Activated CD4-positive, CD25-positive, alpha-beta regulatory T cell treated with anti-CD3 and anti-CD28 coated beads, Interleukin-2, amount 50 U/mL, for 72 hours (primary cell): ENCODE measurements around the gene PLA2G4D.

ENCODE experiments used
- DNase-seq: peaks from one replicate; pipeline ENCODE4 v3.0.0; 2021

PLA2G4D gene, protein sequence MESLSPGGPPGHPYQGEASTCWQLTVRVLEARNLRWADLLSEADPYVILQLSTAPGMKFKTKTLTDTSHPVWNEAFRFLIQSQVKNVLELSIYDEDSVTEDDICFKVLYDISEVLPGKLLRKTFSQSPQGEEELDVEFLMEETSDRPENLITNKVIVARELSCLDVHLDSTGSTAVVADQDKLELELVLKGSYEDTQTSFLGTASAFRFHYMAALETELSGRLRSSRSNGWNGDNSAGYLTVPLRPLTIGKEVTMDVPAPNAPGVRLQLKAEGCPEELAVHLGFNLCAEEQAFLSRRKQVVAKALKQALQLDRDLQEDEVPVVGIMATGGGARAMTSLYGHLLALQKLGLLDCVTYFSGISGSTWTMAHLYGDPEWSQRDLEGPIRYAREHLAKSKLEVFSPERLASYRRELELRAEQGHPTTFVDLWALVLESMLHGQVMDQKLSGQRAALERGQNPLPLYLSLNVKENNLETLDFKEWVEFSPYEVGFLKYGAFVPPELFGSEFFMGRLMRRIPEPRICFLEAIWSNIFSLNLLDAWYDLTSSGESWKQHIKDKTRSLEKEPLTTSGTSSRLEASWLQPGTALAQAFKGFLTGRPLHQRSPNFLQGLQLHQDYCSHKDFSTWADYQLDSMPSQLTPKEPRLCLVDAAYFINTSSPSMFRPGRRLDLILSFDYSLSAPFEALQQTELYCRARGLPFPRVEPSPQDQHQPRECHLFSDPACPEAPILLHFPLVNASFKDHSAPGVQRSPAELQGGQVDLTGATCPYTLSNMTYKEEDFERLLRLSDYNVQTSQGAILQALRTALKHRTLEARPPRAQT

GRCh38 chr15:42094512-42094963, at the start of gene PLA2G4D:
TSS of gene PLA2G4D (minus strand) at chr15:42094562. CDS start at chr15:42094459, 103 bp downstream.
- DNase-seq, result no peak

DNA sequence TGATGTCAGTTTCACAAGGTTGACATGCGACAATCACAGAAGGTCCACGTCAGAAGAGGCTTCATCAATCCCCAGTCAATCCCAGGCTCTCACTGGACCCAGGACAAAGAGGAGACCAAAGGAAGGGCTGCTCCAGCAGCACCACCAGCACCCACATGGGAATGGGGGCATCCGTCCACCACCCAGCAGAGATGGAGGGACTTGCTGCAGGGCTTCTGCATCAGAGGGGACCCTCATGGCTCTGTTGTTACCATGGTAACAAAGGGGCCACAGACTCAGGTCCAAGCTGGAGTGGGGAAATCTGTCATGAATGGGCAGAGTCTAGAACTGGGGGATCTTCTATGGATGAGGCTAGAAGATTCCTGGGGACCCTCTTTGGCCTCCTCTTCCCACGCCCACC, 49.0 kb upstream of the PLA2G4D start:
- no peak for DNase-seq

DNA sequence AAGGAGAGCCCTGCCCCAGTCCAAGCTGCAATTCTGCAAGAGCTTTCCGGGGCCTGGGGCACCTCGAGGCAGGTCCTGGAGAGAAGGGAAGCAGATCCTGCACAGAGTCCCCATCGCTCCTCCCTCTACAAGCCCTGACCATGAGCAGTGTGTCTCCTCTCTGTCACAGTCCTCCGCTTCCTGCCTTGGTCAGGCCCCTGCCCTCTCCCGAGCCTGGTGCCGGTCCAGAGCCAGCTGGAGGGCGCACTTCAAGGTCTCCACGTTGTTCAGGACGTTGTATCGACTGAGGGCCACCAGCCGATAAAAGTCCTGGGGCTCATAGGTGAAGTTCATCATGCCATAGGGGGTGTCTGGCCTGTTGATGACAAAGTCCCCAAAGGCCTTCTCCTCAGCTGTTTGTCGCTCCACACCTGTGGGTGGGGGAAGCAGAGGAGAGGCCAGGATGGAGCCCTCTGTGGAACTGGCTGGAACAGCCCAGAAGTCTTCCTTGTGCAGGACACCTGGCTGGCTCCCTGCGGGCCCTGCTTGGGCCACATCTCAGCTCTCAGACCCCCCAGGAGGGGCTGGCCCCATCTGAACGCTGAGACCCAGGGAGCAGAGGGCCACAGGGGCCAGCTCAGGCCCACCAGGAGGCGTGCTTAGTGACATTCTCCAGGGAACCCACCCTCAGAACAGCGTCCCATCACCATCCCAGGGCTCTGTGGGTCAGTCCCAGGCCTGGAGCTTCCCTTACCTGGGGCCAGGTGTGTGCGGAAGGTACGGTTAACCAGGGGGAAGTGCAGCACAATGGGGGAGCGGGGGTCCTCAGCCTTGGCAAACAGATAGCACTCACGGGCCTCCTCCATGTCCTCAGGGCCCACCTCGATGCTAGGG, 47.7 kb upstream of the PLA2G4D start:
- DNase-seq, result no peak

GRCh38 chr15:42141246-42141645, 46.9 kb upstream of the PLA2G4D start:
- peak; percentile 22 for DNase-seq

GRCh38 chr15:42140383-42141070, 46.2 kb upstream of the PLA2G4D start:
- peak; percentile 15 for DNase-seq

- peak; percentile 7 for DNase-seq
Observed at GRCh38 chr15:42139596-42139995, 45.2 kb upstream of the PLA2G4D start.

- DNase-seq, result peak; percentile 24
Observed at GRCh38 chr15:42138968-42139386, 44.6 kb upstream of the PLA2G4D start.

GRCh38 chr15:42138411-42138810, 44.0 kb upstream of the PLA2G4D start:
- DNase-seq, result peak; percentile 13

DNA sequence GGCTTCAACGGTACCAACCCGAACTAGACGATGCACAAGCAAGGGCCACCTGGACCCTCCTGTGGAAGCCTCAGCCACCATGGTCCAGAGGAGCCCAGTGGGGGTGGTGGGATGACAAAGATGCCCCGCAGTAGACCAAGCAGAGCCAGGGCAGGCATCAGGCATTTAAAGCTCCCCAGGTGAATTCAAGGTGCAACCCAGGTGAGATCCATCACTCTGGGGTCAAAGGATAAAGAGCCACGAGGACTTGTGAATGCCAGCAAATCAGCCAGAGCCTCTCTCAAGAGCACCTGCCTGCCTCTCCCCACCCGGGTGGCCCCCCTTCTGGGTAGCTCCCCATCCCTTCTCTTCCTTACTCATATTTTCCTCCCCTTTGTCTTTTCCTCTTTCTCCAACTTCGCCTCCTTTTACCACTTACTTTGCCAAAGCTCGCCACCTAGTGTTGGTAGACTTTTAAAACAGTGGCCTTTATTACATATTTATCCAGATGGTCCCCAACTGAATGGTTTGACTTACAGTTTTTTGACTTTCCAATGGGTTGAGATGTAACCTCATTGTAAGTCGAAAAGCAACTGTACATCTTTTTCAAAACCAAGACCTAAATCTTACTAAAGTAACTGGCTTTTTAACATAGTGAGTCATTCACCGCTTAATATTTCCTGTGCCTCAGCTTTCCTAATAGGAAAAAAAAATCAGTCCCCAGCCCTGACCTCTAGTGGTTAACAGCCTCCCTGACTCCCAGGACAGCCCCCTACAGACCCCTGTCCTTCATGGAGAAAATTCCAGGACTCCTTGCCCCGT, 43.3 kb upstream of the PLA2G4D start:
- DNase-seq, result peak; percentile 25

- no peak for DNase-seq
Observed at GRCh38 chr15:42136513-42136912, 42.2 kb upstream of the PLA2G4D start.

GRCh38 chr15:42135351-42135750, 41.0 kb upstream of the PLA2G4D start:
- no peak for DNase-seq

- DNase-seq, result peak; percentile 5
Observed at GRCh38 chr15:42134617-42135245, 40.4 kb upstream of the PLA2G4D start.

GRCh38 chr15:42133886-42134502, 39.6 kb upstream of the PLA2G4D start:
- DNase-seq, result peak; percentile 46

GRCh38 chr15:42133356-42133755, 39.0 kb upstream of the PLA2G4D start:
- no peak for DNase-seq

DNA sequence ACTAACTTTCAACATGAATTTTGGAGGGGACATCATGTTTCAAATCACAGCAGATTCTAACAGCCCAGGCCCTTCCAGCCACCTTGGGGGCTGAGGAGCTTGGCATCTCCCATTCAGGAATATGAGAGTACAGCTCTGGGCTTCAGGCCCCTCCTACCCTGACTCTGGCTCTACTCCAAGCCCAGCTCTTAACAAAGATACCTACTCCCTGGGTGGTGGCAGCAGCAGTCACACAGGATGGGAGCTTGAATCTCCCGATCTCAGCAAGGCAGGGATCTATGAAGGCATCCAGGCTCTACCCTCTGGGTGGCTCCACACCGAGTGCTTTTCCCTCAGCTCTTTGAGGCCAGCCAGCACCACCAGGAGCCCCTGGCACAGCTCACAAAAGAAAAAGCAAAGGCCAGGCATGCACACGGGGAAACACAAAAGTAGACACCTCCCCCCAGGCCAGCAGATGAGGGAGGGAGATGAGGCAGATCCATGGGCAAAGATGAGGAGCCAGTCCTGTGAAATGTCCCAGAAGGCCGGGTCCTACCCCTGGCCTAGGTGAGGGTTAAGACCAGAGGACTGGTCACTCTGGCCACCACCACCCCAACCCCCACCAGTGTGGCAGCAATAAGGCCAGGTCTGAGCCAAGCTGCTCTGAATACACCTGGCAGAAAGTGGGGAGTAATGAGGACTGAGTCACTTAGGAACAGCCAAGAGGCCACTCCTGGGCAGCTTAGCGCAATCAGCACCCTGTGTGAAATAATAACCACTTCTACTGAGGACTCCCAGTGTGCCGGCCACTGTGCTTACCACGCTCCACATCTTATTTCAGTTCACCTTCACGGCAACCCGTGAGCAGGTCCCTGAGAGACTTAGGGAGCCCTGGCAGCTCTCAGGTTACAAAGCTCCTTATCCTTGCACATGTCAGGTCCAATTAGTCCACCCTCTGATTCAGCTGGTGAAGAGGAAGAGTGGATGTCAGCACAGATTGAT, 37.8 kb upstream of the PLA2G4D start:
- no peak for DNase-seq

- no peak for DNase-seq
Observed at GRCh38 chr15:42131006-42131405, 36.6 kb upstream of the PLA2G4D start.

- DNase-seq, result no peak
Observed at GRCh38 chr15:42130246-42130986, 36.1 kb upstream of the PLA2G4D start.

GRCh38 chr15:42129364-42129763, 35.0 kb upstream of the PLA2G4D start:
- no peak for DNase-seq
